Measurements from ENCODE around the gene BAG2. TPM values are rescaled to one million over a fixed set of nuclear protein-coding genes. Genes with fewer than 3 reads are reported as not detected.
A peak's percentile ranks its signal among the peaks of the same experiment; 100 is the strongest.

The BAG2 gene
- polyA plus RNA-seq, 1 donor, result 4.3 TPM

GRCh38 chr6:57198926-57199636 is 27.0 kb downstream of the BAG2 start:
- no peak overlapping the region for H3K27ac ChIP-seq (ENCODE audit: low read length)
- no peaks in the 10 kb centered on the region for H3K27me3 ChIP-seq (ENCODE audit: control insufficient read depth, insufficient read depth, low read length)
- DNase-seq, result no peak
- H3K36me3 ChIP-seq (ENCODE audit: control insufficient read depth, insufficient read depth, low read length), result peaks cover 2% of the 10 kb centered on the region
- no peaks in the 10 kb centered on the region for H3K9me3 ChIP-seq (ENCODE audit: control insufficient read depth, low read depth, low read length)
- H3K4me1 ChIP-seq (ENCODE audit: control insufficient read depth, insufficient read depth, low read length), result no peaks in the 10 kb centered on the region
- H3K4me3 ChIP-seq (ENCODE audit: low read length), result no peak overlapping the region
- no CpG with 5 or more reads among the region's 6 CpGs for WGBS (ENCODE audit: insufficient coverage, low lambda C conversion rate)

DNA sequence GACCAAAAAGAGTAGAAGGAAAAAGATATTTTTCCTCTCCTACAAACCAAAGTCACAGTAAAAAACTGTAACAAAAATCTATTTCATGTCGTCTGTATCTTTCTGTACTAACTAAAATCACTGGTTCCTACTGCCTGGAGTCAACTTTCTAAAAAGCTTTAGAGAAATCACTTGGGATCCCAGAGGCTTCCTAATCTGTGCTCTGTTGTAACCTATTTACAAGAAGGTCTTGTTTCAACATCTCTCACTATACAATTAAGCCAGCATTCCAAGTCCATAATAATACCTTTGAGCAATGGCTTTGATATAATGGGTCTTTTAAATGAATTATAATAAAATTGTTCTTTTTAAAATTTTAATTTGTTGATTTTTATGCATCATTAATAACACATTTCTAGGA is 29.6 kb downstream of the BAG2 start:
- Histone ChIP-seq H3K4me3 (ENCODE audit: low read length) (no peak overlapping the region), H3K36me3 (ENCODE audit: control insufficient read depth, insufficient read depth, low read length) (peaks cover 2% of the 10 kb centered on the region), H3K27ac (ENCODE audit: low read length) (no peak overlapping the region), H3K27me3 (ENCODE audit: control insufficient read depth, insufficient read depth, low read length) (no peaks in the 10 kb centered on the region), H3K9me3 (ENCODE audit: control insufficient read depth, low read depth, low read length) (no peaks in the 10 kb centered on the region), H3K4me1 (ENCODE audit: control insufficient read depth, insufficient read depth, low read length) (no peaks in the 10 kb centered on the region)
- no peak for DNase-seq
- WGBS (ENCODE audit: insufficient coverage, low lambda C conversion rate), result 80% methylated on average over 1 of the region's 1 CpG

DNA sequence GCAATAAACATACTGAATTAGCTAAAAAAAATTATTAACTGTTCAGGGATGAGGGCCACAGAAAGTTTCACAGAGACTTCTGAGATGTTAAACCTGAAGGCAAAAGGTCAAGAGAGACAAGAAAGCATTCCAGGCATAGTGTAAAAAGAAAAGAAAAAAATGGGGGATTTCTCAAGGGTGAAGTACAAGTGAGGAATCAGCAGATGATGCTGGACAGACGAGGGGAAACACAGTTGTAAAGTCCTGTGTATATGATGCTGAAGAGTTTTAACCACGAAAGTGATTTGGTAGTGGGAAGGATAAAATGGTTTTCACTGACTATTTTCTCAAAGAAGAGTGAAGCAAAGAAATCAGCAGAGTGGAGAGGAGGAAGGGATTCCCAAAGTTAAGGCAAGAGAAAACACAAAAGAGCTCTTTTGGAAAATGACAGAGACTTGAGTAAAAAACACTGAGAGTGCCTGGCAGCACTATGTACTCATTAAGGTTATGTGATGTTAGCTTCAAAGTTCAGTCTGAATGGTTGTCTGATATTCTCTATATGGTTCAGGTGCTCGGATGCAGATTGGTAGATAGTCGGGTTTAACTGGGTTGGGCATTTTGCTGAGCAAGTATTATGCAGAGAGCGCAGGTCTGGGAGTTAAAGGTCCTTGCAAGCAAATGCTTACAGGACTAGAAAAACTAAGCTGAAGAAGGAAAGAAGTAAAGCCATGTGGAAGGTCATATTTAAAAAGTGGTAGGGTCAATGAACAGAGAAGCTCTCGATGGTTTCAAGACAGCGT is 33.6 kb downstream of the BAG2 start:
- Histone ChIP-seq H3K4me3 (ENCODE audit: low read length) (no peak overlapping the region), H3K9me3 (ENCODE audit: control insufficient read depth, low read depth, low read length) (no peaks in the 10 kb centered on the region), H3K27me3 (ENCODE audit: control insufficient read depth, insufficient read depth, low read length) (no peaks in the 10 kb centered on the region), H3K27ac (ENCODE audit: low read length) (no peak overlapping the region), H3K36me3 (ENCODE audit: control insufficient read depth, insufficient read depth, low read length) (no peaks in the 10 kb centered on the region), H3K4me1 (ENCODE audit: control insufficient read depth, insufficient read depth, low read length) (no peaks in the 10 kb centered on the region)
- no peak for DNase-seq
- 74% methylated on average over 3 of the region's 7 CpGs for WGBS (ENCODE audit: insufficient coverage, low lambda C conversion rate)

- H3K27ac ChIP-seq (ENCODE audit: low read length), result no peak overlapping the region
- H3K4me1 ChIP-seq (ENCODE audit: control insufficient read depth, insufficient read depth, low read length), result no peaks in the 10 kb centered on the region
- WGBS (ENCODE audit: insufficient coverage, low lambda C conversion rate), result 85% methylated on average over 2 of the region's 2 CpGs
- no peaks in the 10 kb centered on the region for H3K9me3 ChIP-seq (ENCODE audit: control insufficient read depth, low read depth, low read length)
- H3K36me3 ChIP-seq (ENCODE audit: control insufficient read depth, insufficient read depth, low read length), result no peaks in the 10 kb centered on the region
- H3K27me3 ChIP-seq (ENCODE audit: control insufficient read depth, insufficient read depth, low read length), result no peaks in the 10 kb centered on the region
- peak in 1 of 2 donors; percentile 14 for DNase-seq
- no peak overlapping the region for H3K4me3 ChIP-seq (ENCODE audit: low read length)
Observed at GRCh38 chr6:57207141-57207540, 35.0 kb downstream of the BAG2 start.

DNA sequence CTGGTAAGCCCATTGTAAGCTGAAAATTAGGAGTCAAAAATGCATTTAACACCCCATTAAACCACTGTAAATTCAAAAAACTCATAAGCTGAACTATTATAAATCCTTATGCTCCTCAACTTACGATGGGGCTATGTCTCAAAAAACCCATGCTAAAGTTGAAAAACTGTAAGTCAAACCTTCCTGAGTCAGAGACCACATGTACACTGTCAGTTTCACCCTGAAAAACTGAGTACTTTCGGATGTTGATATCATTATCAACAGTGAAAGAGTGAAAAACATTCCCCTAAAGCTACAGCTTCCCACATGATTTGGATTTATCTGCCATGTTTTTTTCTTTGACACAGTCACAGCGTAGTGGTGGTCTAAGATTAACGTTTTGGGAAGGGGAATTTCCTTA is 35.7 kb downstream of the BAG2 start:
- WGBS (ENCODE audit: insufficient coverage, low lambda C conversion rate), result 92% methylated on average over 2 of the region's 4 CpGs
- no peak overlapping the region for H3K27ac ChIP-seq (ENCODE audit: low read length)
- no peaks in the 10 kb centered on the region for H3K36me3 ChIP-seq (ENCODE audit: control insufficient read depth, insufficient read depth, low read length)
- no peaks in the 10 kb centered on the region for H3K27me3 ChIP-seq (ENCODE audit: control insufficient read depth, insufficient read depth, low read length)
- no peaks in the 10 kb centered on the region for H3K4me1 ChIP-seq (ENCODE audit: control insufficient read depth, insufficient read depth, low read length)
- no peak overlapping the region for H3K4me3 ChIP-seq (ENCODE audit: low read length)
- H3K9me3 ChIP-seq (ENCODE audit: control insufficient read depth, low read depth, low read length), result no peaks in the 10 kb centered on the region
- no peak for DNase-seq

DNA sequence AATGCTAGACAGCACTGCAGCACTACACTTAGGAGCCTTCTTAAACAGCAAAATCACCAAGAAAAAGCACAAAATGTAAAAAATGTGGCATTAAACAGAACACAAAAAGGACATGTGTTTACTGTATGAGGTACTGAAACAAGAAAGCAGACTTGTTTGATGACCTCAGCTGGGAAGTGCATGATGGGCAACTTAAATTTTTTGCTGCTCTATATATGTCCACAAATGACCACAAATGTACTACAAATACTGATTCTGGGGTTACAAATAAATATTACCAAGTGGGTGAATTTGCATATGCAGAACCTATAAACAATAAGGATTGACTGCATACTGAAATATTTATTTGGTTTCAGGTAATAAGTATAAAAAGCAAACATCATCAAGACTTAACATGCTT is 36.9 kb downstream of the BAG2 start:
- no peak overlapping the region for H3K4me3 ChIP-seq (ENCODE audit: low read length)
- no peak for DNase-seq
- H3K36me3 ChIP-seq (ENCODE audit: control insufficient read depth, insufficient read depth, low read length), result no peaks in the 10 kb centered on the region
- H3K27me3 ChIP-seq (ENCODE audit: control insufficient read depth, insufficient read depth, low read length), result no peaks in the 10 kb centered on the region
- no peaks in the 10 kb centered on the region for H3K4me1 ChIP-seq (ENCODE audit: control insufficient read depth, insufficient read depth, low read length)
- H3K9me3 ChIP-seq (ENCODE audit: control insufficient read depth, low read depth, low read length), result no peaks in the 10 kb centered on the region
- no peak overlapping the region for H3K27ac ChIP-seq (ENCODE audit: low read length)

- DNase-seq, result no peak
- 100% methylated on average over 2 of the region's 5 CpGs for WGBS (ENCODE audit: insufficient coverage, low lambda C conversion rate)
- no peaks in the 10 kb centered on the region for H3K27me3 ChIP-seq (ENCODE audit: control insufficient read depth, insufficient read depth, low read length)
- no peaks in the 10 kb centered on the region for H3K36me3 ChIP-seq (ENCODE audit: control insufficient read depth, insufficient read depth, low read length)
- no peak overlapping the region for H3K4me3 ChIP-seq (ENCODE audit: low read length)
- H3K9me3 ChIP-seq (ENCODE audit: control insufficient read depth, low read depth, low read length), result no peaks in the 10 kb centered on the region
- H3K4me1 ChIP-seq (ENCODE audit: control insufficient read depth, insufficient read depth, low read length), result no peaks in the 10 kb centered on the region
- no peak overlapping the region for H3K27ac ChIP-seq (ENCODE audit: low read length)
Observed at GRCh38 chr6:57210060-57210459, 37.9 kb downstream of the BAG2 start.

GRCh38 chr6:57215260-57215659 is 43.1 kb downstream of the BAG2 start:
- H3K36me3 ChIP-seq (ENCODE audit: control insufficient read depth, insufficient read depth, low read length), result no peaks in the 10 kb centered on the region
- H3K9me3 ChIP-seq (ENCODE audit: control insufficient read depth, low read depth, low read length), result no peaks in the 10 kb centered on the region
- H3K4me1 ChIP-seq (ENCODE audit: control insufficient read depth, insufficient read depth, low read length), result no peaks in the 10 kb centered on the region
- WGBS (ENCODE audit: insufficient coverage, low lambda C conversion rate), result 100% methylated on average over 1 of the region's 1 CpG
- no peak overlapping the region for H3K27ac ChIP-seq (ENCODE audit: low read length)
- no peak for DNase-seq
- no peaks in the 10 kb centered on the region for H3K27me3 ChIP-seq (ENCODE audit: control insufficient read depth, insufficient read depth, low read length)
- no peak overlapping the region for H3K4me3 ChIP-seq (ENCODE audit: low read length)

- no peaks in the 10 kb centered on the region for H3K36me3 ChIP-seq (ENCODE audit: control insufficient read depth, insufficient read depth, low read length)
- no peaks in the 10 kb centered on the region for H3K4me1 ChIP-seq (ENCODE audit: control insufficient read depth, insufficient read depth, low read length)
- no peak for DNase-seq
- no peaks in the 10 kb centered on the region for H3K27me3 ChIP-seq (ENCODE audit: control insufficient read depth, insufficient read depth, low read length)
- no peak overlapping the region for H3K27ac ChIP-seq (ENCODE audit: low read length)
- no peak overlapping the region for H3K4me3 ChIP-seq (ENCODE audit: low read length)
- H3K9me3 ChIP-seq (ENCODE audit: control insufficient read depth, low read depth, low read length), result no peaks in the 10 kb centered on the region
- 100% methylated on average over 2 of the region's 7 CpGs for WGBS (ENCODE audit: insufficient coverage, low lambda C conversion rate)
Observed at GRCh38 chr6:57216235-57217101, 44.3 kb downstream of the BAG2 start.

GRCh38 chr6:57217270-57217669 is 45.1 kb downstream of the BAG2 start:
- 93% methylated on average over 2 of the region's 11 CpGs for WGBS (ENCODE audit: insufficient coverage, low lambda C conversion rate)
- H3K4me1 ChIP-seq (ENCODE audit: control insufficient read depth, insufficient read depth, low read length), result no peaks in the 10 kb centered on the region
- H3K27me3 ChIP-seq (ENCODE audit: control insufficient read depth, insufficient read depth, low read length), result no peaks in the 10 kb centered on the region
- no peaks in the 10 kb centered on the region for H3K9me3 ChIP-seq (ENCODE audit: control insufficient read depth, low read depth, low read length)
- no peak overlapping the region for H3K27ac ChIP-seq (ENCODE audit: low read length)
- DNase-seq, result no peak
- H3K36me3 ChIP-seq (ENCODE audit: control insufficient read depth, insufficient read depth, low read length), result no peaks in the 10 kb centered on the region
- no peak overlapping the region for H3K4me3 ChIP-seq (ENCODE audit: low read length)
